Stimulated activated CD8-positive, alpha-beta memory T cell treated with anti-CD3 and anti-CD28 coated beads, Interleukin-15, amount 100 ng/mL, for 48 hours (primary cell): Measurements from ENCODE around the gene ZNF155.

Source experiments
- DNase-seq, 2 donors: peaks; one replicate each; pipeline ENCODE4 v3.0.0-alpha.2; 2020; ENCODE audit warnings: low read depth in 2 of 2

Gene ZNF155

DNA sequence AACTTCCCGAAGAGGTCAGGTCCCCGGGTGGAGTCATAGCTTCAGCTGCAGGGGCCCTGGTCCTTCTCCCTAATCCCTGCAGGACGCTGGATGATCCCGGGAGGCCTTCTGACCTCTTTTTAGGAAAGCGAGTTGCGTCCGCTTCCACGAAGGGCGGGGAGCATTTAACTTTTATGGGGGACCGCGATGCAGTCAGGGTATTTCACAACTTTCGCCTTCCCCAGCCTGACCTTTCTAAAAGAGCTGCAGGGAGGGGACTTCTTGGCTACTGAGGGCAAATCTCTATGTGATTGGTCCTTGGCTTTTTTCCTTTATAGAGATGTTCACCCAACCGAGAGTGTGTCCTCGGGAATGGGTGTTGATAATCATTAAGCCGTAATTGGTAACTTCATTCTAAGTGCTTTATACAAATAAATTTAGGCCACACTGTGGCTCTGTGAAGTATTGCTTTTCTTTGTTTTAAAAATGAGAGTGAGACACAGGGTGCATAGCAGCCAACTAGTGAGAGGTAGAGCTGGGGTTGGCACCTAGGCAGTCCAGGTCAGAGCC lies 19.5 kb downstream of the ZNF155 start:
- DNase-seq, result no peak

DNA sequence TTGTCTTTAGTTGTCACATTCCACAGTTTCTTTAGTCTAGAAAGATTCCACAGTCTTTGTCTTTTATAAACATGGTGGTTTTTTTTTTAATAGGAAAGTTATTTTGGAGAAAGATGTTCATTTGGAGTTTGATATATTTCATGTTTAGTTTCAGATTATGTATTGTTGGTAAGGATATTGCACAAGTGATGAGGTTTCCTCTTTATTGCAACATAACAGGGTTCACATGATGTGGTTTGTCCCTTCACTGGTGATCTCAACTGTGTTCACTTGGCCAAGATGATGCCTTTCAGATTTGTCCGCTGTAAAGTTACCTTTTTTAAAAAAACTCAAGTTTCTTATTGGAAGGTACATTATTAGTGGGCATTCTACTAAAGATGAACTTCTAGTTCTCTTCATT lies 22.0 kb downstream of the ZNF155 start:
- DNase-seq, result no peak

GRCh38 chr19:44007473-44007872 lies 23.5 kb downstream of the ZNF155 start:
- no peak for DNase-seq

DNA sequence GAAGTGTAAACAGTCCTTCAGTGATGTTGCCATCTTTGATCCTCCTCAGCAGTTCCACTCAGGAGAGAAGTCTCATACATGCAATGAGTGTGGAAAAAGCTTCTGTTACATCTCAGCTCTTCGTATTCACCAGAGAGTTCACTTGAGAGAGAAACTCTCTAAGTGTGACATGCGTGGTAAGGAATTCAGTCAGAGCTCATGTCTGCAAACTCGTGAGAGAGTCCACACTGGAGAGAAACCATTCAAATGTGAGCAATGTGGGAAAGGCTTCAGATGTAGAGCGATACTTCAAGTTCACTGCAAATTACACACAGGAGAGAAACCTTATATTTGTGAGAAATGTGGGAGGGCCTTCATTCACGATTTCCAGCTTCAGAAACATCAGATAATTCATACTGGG lies 26.5 kb downstream of the ZNF155 start:
- DNase-seq, result no peak

DNA sequence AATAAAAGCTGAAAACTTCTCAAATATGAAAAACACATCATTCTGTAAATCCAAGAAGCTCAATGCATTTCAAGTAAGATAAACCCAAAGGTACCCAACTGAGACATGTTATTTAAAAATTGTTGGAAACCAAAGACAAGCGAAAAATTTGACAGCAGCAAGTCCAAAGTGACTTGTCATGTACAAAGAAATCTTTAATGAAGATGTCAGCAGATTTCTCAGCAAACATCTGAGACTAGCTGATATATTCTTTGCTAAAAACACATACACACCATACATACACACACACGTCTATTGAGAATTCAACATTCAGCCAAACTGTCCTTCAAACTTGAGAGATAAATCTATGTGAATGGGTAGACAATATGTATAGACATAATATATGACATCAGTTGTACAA lies 35.5 kb downstream of the ZNF155 start:
- DNase-seq, result no peak

GRCh38 chr19:44021221-44021620 lies 37.2 kb downstream of the ZNF155 start:
- no peak for DNase-seq

DNA sequence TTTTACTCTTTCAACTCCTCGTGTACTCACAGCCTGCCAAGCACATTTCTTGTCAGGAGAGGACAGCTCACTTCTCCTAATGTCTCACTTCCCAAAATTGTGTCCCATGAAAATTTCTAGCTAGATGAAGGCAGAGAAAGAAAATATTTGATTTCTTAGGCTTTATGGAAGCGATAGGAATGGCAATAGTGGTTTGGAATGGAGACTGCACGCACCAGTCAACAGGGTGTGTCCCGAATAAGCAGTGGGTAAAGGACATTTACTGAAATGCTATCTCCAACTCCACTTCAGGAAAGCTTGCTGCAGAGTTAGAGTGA lies 40.9 kb downstream of the ZNF155 start:
- no peak for DNase-seq

DNA sequence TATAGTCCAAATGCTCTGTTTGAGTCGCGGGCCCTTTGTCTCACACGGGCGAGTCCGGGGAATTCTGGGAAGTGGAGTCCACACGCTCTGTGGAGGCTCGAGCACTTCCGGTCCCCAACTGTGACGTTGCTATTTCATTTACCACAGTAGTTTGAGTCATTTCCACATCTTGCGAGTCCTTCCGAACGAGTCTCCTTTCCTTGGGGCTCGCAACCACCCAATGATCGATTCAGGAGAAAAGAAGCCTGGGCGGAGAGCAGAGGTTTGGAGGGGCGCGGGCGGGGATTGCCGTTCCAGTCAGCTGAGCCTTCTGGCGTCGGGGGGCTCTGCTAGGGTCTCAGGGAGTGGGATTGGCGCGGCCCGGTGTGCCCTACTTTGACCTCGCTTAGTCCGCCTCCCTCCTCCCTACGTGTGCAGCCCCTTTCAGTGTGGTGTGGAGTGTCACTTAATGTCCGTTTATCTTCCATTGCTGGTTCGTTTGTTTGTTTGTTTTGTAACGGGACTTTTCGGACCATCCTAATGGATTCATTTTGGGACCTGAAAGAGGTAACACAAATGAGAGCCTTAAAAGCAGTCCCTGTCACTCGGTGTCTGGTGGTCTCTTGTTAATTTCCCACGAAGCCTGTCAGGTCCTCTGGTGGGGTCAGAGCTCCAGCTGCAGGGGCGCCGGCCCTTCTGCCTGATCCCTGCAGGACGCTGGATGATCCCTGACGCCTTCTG lies 41.4 kb downstream of the ZNF155 start, which contains the start of gene ZNF222:
Gene ZNF222, plus strand, starts transcription at position 163 of the 720 bp plus-strand sequence. Its CDS starts 58 bp downstream, at position 221.
- DNase-seq, result peak; percentile 58 to 67

DNA sequence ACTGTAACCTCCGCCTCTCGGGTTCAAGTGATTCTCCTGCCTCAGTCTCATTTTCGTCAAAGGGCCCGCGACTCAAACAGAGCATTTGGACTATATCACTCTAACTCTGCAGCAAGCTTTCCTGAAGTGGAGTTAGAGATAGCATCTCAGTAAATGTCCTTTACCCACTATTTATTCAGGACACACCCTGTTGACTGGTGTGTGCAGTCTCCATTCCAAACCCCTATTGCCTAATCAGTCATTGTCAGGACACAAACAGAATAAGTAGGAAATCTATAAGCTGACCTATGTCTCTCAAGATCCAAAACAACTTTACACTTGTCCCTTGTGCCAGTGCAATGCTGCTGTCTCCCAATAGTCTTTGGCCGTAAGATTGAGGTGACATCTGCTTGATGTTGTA lies 42.6 kb downstream of the ZNF155 start:
- no peak for DNase-seq

DNA sequence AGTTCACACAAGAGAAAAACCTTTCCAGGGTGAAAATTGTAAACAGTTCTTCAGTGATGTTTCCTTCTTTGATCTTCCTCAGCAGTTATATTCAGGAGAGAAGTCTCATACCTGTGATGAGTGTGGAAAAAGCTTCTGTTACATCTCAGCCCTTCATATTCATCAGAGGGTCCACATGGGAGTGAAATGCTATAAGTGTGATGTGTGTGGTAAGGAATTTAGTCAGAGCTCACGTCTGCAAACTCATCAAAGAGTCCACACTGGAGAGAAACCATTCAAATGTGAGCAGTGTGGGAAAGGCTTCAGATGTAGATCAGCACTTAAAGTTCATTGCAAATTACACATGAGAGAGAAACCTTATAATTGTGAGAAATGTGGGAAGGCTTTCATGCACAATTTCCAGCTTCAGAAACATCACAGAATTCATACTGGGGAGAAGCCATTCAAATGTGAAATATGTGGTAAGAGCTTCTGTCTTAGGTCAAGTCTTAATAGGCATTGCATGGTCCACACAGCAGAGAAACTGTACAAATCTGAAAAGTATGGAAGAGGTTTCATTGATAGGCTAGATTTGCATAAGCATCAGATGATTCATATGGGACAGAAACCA lies 48.1 kb downstream of the ZNF155 start:
- DNase-seq, result no peak

- DNase-seq, result no peak
These were observed 58.2 kb downstream of the ZNF155 start for GRCh38 chr19:44042147-44042546.
